RPMI8226 (cell line): ENCODE results near the gene ADGRG2.
"Not testable (repeated sequence)": the region's sequence is repeated elsewhere in the genome, so short reads cannot be mapped to it uniquely, and the experiment has no call there.

ENCODE experiments used
- DNase-seq: peaks from one replicate; pipeline ENCODE4 v3.0.0-alpha.2; 2015

Gene ADGRG2

DNA sequence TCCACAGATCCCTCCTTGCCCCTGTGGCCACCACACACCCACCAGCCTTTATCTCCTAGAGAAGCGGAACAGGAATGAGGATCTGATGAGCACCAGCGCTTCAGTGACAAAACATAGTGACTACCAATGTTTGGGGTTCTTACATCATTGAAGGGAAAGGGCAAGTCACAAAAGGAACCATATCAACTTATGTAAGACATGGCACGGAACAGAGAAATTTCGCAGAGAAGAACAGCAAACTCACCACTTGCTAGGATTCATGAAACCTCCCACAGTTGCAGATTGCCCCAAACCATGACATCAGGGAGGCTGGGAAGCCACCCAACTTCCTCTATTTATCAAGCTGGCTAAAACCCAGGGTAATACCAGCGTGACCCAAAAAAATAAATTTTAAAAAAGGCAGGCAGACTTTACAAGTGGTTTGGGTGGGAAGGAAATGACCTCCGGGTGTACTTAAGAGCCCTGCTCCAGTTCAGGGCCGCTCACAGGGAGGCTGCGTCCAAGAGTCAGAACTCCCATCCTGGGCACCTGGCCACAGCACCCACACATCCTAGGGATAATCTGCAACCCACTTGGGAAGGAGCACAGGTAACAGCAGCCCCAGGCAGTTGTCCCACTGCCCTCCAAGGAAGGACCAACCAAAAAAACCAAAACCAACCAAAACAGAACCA lies 36.0 kb downstream of the ADGRG2 start:
- peak; percentile 8 for DNase-seq

DNA sequence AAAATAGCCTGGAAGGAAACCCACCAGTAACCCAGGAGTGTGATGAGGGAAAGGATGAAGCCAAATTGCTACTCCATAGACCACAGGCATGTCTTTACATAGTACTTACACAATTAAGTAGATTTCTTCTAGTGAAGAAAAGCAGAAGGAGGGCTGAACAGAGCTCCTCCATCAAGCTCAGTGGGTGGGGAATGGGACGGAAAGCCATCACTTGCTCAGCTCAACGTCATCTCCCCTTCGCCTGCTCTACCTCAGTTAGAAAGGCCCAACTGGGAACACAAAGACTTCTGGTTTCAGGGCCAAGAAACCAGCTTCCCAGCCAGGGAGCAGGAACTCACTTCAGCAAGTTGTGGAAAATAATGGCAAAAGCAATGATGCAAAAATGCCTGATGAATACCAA lies 36.6 kb downstream of the ADGRG2 start:
- DNase-seq, result no peak

DNA sequence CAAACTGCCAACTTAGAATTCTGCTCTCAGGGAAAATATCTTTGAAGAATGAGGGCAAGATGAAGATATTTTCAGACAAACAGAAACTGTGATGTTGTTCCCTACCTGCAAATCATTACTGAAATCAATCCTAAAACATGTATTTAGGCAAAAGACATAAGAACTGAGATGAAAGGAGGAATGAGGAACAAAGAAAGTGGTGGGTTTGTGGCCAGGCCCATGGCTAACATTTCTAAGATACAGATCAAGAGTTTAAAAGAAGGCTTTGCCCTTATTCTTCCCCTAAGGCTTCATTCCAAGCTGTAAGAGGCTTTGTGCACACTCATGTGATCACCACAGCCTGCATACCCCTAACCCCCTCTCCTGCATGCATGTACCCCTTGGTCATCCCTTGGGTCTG lies 46.5 kb downstream of the ADGRG2 start:
- DNase-seq, result no peak

DNA sequence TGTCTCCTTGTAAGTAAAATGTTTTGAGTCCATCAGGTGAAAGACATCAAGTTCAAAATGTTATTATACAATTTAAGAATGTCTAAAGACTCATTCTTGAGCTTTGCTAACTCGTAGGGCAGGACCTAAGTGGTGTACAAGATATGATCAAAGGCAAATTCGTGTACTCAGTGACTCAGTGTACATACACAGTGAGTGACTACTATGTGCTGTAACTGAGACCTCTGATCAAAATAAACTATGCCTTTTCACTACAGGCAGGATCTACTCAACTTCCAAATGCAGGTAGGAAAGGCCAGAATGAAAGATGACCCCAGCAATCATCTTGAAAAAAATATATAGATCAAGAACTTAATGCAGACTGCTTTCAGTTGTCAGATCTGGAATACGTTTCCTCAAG lies 49.9 kb downstream of the ADGRG2 start:
- DNase-seq, result no peak

DNA sequence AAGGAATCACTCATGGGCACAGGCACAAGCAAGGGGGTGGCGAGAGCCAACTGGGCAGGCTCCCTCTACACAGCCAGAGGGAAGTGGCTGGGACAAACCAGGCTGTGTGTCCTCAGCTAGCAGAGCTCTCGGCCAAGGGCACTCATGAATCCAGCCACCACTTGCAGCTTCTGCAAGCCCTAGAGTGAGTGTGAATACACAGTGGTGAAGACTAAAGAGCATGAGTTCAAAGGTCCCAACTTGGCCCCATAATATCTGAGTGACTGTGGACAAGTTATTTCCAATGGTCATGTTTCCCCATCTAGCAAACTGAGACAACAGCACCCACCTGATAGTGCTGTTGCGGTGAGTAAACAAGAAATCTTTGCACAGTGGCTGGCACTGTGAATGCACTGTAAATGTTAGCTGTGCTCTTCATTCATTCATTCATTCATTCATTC lies 51.7 kb downstream of the ADGRG2 start:
- DNase-seq, result no peak

DNA sequence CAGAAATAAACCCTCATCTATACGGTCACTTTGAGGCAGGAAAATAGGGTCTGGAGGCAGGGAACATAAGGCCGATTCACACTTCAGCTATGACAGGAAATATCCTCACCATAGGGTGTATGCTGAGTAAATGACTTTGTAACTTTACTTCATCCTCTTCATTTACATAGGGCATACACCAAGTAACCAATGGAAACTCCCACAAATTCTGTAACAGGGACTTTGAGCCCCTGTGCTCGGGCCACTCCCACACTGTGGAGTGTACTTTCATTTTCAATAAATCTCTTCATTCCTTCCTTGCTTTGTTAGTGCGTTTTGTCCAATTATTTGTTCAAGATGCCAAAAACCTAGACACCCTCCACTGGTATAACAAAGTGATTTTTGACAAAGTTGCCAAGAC lies 55.3 kb downstream of the ADGRG2 start:
- DNase-seq, result not testable (repeated sequence)

DNA sequence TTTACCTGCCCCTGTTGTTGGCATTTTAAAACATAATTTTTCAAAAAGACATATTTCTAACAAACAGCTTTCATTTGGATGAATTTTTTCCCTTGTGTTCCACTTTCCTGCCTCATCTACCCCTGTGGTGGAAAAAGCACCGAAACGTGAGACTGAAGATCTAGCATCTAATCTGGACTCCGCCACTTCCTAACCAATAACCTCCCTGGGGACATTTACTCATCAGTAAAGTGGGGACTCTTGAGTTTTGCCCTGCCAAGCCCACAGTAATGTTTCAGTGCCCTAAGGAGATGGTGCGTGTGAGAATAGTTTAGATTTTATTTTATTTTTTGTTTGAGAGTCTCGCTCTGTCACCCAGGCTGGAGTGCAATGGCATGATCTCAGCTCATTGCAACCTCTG lies 56.7 kb downstream of the ADGRG2 start:
- no peak for DNase-seq

DNA sequence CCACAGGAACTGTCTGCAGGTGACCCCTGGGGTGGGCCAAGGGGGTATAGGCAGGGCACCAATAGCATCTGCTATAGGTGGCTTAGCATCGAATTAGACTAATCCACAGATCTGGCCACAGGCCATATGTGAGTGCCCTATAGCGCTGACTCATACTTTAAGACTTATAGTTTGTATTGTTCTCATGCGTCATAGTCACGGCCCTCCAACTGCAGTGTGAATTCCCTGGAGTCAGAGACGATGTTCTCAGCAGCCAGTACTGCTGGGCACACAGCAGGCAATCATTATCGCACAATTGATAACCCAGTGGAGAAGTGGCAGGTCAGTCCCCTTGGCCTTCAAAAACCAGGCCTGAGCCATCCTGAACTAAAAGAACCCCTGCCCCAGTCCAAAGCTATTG lies 58.1 kb downstream of the ADGRG2 start:
- DNase-seq, result no peak

DNA sequence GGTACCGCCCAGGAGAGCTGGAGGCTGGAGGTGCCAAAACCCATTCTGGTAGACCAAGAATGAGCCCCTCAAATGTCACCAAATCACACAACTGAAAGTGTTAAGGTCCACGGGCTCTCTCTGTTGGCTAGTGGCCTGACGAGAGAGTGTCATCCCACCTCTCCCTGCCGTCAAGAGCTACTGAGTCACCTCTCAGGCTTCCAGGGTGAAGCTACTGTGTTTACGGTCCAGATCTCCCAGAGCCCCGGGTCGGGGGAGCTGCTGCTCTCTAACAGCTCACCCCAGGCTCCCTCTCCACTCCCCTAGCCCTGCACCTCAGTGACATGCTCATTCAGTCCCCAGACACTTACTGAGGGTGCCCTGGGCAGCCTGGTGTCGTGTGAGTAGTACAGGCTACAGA lies 59.2 kb downstream of the ADGRG2 start:
- no peak for DNase-seq

DNA sequence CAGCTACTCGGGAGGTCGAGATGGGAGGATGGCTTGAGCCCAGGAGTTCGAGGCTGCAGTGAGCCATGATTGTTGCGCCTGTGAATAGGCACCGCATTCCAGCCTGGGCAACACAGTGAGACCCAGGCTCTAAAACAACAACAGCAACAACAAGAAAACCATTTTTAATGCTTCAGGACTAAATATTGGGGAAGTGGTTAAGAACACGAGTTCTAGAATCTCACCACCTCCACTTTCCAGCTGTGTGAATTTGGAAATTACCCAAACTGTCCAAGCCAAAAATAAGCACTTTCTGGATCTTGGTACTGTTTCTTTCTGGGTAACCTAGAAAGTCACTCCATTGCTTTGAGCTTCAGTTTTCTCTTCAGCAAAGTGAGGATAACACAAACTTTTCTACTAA lies 63.2 kb downstream of the ADGRG2 start:
- no peak for DNase-seq

DNA sequence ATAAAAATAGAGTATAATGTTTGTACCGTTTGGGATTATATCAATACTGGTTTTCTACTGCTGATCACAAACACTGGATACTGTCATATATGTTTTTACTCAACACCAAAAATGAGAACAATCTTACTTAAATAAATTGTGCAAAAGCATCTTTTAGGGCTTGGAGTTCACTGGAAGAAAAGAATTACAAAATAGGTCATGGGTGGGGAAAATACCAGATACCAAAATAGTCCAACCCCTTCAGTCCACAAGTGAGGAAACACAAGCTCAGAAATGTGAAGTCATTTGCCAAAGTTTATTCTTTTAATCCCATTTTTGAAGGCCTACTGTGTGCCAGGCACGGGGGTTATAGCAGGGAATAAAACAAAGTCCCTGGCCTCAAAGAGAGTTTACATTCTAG lies 64.4 kb downstream of the ADGRG2 start:
- no peak for DNase-seq

DNA sequence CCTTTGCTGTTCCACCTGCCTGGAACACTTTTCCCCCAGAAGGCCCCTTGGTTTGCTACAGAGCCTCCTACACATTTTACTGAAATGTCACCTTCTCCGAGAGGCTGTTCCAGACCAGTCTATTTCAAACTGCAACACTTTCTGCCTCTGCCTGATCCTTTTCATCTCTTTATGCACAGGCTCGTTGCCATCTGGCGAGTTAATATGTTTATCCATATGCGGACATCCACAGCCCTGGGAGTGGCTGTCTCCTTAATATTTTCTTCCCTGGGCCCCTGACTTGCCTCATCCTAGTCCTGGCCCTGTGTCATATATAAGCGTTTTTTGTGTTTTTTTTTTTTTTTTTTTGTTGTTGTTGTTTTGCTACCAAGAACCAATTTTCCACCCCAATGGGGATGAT lies 73.2 kb downstream of the ADGRG2 start:
- DNase-seq, result no peak

DNA sequence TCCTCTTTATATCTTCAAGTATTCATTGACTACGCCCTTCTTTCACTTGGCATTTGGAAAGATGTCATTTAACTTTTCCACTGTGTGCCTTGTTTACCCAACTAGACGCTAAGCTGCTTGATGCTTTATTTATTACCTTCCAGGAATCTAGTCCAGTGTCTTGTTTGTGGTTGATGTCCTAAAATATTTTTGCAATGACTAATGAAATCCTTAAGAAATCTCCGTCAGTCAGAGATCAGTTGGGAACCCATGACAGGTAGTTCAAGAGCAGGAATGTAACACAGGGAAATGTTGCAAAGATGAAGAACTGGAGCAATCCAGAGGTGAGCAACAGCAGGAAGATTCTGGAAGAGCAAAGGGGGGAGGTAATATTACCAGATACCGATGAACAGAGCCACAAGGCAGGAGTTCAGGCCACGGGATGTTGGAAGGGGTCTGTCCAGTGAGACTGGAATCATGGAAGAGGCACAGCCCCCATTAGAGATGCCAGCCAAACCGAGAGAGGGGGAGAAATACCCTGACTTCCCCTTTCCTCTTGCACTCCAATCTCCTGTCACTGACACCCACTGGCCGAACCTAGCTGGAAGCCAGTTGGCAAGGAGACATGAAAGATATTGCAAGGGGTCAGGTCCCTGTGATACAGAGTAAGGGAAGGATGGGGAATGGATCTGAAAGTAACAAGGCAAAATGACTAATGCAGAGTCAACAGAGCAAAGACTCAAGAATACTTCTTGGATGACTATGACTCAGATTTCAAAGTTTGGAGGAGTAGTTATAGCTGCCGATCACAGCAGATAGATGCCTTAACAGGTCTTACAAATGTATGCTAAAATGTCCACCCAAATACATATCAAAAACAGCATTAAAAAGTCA lies 75.7 kb downstream of the ADGRG2 start:
- DNase-seq, result no peak

DNA sequence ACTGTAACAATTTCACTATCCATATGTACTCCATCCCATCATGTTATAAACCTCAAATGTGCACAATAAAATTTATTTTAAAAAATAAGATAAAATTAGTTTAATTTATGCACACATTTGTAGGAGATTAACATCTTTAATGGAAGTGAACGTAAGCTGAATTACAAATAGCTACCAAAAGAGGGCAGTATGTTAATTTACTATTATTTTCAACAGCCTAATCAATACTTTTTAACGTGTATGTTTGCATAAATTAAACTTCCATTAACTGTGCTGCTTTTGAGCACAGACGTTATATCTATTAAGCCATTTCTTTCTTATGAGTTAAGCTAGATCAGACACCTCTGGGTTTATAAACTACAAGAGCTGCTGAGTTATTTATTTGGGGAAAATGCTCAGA lies 81.9 kb downstream of the ADGRG2 start:
- no peak for DNase-seq

DNA sequence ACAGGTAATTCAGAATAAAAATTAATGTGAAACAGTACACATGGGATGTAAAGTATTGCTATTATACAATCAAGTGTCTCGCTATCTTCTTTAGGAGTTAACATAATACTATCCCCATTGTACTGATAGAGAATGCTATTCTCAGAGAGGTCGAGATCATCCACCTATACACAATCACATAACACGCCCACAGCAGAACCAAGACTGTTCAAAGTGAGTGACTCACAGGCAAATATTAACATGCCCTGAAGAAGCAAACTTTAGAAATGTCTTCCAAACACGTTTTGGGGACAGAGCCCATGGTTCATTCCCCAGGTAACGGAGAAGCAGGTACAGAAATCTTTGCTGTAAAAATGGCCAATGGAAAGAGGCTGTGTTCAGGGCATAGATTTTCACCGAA lies 88.2 kb downstream of the ADGRG2 start:
- no peak for DNase-seq

DNA sequence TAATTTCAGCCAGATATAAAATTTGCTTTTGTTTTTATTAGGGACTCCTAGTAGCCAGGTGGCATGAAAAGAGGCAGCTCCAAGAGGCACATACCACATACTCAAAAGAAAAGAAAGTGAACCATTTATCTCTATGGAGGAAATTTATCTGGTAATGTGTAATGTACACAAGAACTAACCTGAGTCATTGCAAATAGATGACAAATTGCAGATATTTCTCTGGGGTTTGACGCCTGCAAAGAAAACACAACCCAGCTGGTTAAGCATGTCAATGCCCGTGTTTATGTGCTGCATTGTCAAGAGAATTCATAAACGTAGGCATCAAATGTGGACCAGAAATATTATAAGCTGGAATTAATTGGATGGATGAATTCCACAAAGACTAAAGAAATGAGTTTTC lies 91.5 kb downstream of the ADGRG2 start:
- DNase-seq, result no peak

DNA sequence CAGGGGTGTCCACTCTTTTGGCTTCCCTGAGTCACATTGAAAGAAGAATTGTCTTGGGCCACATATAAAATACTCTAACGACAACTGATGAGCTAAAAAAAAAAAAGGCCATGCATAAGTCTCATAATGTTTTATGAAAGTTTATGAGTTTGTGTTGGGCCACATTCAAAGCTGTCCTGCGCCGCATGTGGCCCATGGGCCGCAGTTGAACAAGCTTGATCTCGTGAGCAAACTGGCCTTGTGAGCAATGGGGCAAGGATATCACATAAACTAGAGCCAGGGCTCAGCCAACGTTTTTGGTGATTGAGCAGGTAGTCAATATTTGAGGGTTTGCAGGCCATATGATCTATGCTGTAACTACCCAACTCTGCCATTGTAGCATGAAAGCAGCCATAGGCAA lies 93.7 kb downstream of the ADGRG2 start:
- no peak for DNase-seq

DNA sequence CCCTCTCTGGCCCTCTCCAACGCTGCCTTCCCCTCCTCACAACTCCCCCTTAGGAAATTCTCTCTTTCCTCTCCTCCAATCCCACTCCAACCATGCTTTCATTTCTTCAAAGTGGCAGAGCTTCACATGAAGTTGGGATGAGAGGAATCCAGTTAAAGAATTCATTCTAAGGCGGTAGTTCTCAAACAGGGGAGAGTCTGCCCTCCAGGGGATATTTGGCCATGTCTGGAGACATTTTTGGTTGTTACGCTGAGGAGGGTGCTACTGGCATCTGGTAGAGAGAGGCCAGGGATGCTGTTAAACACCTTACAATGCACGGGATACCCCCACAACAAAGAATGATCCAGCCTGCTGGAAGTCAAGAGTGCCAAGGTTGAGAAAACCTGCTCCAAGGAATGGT lies 97.9 kb downstream of the ADGRG2 start:
- DNase-seq, result no peak

DNA sequence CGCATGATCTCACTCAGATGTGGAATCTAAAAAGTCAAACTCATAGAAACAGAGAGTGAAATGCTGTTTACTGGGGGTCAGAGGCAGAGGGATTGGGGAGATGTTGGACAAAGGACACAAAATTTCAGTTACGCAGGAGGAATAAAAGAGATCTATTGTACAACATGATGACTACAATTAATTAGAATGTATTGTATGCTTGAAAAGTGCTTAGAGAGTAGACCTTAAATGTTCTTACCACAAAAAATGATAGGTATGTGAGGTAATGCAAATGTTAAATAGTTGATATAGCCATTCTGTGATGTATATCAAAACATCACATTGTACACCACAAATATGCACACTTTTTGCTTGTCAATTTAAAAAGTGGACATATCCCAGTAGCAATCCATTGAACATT lies 102.3 kb downstream of the ADGRG2 start:
- DNase-seq, result no peak

DNA sequence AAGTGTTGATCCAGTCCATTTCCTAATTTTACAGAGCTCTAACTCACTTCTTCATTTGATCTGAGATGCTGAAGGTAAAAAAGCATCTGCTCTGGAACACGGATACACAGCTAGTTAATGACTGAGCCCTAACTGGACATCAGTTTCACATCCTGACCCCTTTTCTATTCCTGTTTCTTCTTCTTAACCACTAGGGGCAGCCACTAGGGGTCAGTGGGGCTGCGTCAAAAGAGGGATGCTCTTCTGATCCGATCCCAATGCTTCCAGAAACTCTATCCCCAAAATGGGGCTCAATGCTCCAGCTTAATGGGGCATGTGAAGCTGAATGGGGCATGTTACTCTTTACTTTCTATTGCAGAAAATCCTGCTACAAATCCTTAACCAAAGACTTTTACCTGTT lies 105.0 kb downstream of the ADGRG2 start:
- DNase-seq, result peak; percentile 5

DNA sequence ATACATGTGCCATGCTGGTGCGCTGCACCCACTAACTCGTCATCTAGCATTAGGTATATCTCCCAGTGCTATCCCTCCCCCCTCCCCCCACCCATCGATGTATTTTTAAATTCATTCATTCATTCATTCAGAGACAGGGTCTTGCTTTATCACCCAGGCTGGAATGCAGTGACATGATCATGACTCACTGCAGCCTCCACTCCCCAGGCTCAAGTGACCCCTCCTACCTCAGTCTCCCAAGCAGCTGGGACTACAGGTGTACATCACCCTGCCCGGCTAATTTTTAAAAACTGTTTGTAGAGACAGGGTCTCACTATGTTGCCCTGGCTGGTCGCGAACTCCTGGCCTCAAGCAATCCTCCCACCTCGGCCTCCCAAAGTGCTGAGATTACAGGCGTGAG lies 105.7 kb downstream of the ADGRG2 start:
- DNase-seq, result not testable (repeated sequence)

DNA sequence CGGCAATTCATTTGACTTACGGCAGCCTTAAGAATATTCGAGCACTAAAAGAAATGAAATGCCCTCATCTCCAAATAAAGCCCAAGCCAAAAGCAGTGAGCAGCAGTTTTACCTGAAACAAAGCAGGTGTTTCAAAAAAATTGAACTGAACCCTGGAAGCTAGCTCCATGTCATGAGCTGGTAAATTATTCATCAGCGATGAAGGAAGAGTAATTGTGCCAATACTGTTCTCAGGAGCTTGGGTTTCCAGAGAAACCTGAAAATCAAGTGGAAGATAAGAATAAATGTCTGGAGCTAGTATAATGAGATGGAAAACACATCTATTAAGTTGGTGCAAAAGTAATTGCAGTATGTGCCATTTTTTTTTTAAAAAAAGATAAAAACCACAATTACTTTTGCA lies 114.4 kb downstream of the ADGRG2 start:
- DNase-seq, result no peak

DNA sequence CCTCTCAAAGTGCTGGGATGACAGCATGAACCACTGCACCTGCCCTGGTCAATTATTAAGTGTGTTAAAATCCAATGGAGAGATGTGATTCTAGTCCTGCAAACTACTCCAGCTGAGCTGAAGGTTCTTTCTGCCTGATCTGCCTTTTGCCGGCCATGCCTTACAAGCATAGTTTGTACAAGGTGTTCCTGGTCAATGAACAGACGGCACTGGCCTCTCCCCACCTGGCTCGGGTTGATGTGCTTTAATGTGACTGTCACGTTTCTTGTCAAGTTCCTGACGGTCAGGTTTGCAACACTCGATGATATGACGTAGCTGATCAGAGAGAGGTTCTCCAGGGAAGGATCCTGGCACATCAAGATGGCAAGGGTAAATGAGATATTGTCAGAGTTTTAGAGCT lies 115.3 kb downstream of the ADGRG2 start:
- no peak for DNase-seq

DNA sequence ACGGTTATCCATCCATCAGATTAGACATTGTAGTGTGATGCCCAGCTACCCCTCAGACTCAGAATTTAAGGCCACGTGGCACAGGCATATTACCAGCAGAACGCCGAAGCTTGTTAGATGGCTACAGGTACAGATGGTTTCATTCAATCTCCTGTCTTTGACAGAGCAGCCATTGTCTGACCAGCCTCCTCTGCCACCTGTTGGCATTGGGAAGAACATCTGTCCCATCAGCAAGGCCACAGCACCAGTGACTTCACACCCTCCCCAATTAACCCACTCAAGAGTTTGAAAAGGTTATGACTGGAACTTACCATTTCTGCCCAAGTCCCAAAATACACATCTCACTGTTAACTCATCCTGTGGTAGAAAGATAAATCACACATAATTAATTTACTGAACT lies 116.4 kb downstream of the ADGRG2 start:
- DNase-seq, result peak; percentile 9

DNA sequence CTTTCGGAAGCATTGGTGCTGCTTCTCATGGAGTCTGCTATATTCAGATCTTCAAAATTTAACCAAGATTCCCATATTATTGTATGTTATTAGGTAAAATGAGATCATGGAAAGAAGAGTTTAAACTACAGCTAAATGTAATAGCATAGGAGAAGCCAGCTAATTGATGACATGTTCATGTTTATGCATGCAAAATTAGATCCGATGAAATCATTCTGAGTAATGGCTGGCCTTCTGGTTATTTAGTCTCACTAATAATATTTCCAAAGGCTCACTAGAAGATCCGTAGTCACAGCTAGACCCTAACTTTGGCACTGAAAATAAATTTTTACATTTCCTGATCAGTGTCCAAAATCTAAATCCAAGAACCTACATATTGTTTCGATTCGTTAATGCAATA lies 118.5 kb downstream of the ADGRG2 start:
- no peak for DNase-seq
